GM18511 (cell line): ENCODE data around the gene EME1.

Source experiments
- ATAC-seq: cut with Tn5 transposase; IDR thresholded peaks from one replicate; pipeline ENCODE4 v1.9.1; 2021; ENCODE audit warnings: mild to moderate bottlenecking, moderate library complexity; ENCODE audit not compliant: unreplicated experiment

Gene EME1

DNA sequence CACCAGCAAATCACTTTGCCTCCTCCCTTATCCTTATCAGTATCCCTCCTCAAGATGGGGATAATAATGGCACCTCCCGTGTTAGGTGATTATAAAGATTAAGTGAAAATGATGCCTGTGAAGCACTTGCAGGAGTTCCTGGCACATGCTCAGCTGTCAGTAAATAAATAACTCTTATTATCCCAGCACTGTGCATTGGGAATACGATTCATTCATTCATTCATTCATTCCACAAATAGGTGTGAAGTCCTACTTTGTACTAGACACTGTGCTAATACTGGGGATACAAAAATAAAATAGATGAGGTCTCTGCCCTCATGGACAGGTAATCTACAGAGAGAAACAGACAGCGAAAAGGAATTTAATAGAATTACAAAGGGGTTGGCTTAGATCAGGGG, 25.1 kb upstream of the EME1 start:
- ATAC-seq = no peak

DNA sequence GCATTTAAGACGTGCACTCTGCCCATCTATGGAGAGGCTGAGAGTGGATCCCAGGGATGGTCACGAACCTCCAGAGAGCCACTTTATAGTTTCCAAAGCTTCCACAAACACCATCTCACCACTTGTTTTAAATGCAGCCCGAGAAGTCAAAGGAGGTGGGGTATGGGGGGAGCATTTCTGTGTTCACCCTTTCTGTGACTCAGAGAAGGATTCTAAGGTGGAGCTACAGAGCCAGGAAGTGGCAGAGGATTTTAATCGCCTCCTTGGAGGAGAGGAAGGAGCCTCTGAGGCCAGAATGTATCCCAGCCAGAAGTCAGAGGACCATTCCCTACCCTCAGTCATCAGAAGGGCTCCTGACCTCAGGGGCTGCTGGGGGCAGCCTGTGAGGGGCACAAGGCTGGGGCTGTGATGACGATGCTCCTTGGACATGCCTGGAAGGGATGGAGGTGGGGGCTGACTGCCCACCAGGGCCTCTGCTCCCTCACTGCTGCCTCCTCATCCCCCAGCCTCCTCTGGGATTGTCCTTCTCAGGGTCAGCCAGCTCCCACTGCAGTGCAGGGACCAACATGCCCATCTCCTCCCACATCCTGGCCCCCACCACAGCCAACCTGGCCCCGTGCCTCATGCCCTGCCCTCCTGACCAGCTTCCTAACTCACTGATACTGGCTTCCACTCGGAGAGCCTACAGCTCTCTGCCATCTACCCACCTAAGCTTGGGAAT, 24.3 kb upstream of the EME1 start:
- ATAC-seq = no peak

DNA sequence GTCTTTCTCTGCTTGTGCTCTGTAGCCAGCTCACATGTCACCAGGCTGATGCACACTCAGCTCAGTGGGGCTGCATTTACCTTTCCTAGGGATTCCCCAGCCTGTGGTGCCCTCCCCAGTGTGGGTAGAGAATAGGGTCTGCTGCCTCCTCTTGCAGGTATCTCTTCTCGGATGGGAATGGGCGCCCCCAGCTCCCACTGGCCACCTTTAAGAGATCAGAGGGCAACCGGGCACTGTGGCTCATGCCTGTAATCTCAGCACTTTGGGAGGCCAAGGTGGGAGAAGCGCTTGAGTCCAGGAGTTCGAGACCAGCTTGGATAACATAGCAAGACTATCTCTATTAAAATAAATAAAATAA, 23.8 kb upstream of the EME1 start:
- no peak for ATAC-seq

DNA sequence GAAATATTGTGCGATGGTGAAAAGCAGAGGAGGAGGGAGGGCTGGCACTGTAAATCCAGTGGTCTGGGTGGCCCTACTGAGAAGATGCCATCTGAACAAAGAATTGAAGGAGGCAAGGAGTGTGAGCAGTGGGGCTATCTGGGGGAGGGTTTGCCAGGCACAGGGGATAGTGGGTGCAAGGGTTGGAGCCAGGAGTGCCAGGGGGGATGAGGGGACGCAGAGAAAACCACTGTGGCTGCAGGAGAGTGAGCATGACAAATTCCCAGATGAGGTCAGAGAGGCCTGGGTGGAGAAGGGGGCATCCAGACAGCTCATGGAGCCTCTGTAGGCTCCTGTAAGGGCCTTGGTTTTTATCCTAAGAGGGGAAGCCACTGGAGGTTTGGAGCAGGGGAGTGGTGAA, 22.3 kb upstream of the EME1 start:
- ATAC-seq = no peak

DNA sequence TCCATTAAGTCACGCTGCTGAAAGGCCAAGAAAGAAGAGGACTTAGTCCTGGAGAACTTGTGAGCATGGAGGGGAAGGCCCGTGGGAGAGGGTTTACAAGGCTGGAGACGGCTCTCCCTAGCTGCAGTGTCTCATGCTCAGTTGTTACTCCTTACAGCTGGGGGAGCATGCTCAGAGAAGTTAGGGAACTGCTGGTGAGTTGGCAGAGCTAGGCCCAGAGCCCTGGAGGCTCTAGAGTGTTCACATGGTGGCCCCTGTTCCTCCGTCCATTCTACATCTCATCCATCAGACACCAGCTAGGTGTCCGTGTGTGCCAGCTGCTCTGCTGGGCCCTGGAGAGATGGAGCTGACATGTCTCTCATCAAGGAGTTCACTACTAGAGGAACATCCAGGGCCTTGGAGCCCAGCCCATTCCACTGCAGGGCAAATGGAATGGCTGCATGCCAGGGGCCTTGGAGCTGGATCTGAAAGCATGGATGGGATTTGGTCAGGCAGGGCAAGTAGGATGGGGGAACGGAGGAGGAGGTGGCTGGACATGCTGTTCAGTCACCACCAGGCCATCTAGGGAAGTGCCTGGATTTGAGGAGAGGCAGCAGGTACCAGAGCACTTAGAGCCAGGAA, 20.8 kb upstream of the EME1 start:
- no peak for ATAC-seq

DNA sequence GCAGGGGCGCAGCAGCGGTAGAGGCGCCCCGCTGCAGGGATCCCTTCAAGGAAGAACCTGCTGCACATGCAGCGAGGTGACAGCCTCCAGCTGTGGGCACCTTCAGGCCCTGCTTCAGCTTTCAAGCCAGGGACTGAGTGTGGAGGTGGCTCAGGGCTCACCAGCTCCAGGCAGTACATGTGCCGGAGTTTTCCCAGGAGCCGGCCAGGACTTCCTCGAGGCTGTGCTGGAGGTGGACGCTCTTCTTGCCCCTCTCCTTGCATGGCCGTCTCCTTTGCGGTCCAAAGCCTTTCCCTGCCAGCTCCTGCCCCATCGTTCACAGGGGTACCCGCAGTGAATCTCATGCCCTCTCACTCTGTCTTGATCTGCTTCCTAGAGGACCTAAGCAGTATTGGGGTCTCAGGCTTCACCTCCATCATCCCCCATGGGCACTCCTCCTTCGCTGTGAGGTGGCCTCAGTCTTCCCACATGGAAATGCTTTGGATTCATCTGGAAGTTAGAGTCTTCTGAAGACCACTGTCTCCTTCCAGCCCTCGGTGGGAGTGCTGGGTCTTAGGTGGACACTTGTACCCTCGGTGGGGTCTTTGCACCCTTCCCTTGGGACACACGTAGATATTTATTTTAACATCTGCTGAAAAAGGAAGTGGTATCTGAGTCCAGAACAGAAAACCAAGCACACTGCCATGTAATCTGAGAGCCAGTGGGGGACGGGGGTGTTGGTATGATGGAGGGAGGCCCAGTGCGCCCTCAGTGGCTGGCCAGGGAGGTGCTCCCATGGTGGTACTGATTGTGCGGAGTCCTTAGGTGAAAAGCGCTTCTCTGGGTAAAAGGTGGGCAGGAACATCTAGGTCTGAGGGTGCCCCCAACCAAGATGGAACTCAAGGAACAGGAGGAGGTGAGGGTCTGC, 20.1 kb upstream of the EME1 start:
- ATAC-seq = no peak

DNA sequence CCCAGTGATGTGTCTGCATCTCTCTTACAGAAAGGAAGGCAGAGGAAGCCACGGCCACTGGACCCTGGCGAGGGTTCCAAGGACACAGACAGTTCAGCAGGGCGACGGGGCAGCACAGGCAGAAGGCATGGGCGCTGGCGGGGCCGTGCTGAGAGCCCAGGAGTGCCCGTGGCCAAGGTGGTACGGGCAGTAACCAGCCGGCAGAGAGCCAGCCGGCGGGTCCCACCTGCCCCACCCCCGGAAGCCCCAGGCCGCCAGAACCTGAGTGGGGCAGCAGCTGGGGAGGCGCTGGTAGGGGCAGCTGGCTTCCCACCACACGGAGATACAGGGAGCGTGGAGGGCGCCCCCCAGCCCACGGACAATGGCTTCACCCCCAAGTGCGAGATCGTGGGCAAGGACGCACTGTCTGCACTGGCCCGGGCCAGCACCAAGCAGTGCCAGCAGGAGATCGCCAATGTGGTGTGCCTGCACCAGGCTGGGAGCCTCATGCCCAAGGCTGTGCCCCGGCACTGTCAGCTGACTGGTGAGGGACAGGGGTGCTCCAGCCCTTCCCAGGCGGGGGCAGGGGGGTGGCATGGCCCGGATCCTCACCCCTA, 19.3 kb upstream of the EME1 start:
- ATAC-seq = no peak

DNA sequence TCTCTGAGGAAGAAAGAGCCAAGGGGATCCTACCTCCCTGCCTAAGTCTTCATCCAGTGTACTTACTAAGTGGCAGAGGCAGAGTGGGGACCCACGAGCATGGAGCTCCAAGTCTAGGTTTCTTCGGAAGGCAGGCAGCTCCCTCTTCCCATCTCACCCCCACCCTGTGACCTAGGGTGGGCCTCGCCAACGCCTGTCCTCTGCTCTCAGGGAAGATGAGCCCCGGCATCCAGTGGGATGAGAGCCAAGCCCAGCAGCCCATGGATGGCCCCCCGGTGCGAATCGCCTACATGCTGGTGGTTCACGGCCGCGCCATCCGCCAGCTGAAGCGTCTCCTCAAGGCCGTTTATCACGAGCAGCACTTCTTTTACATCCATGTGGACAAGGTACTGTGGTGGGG, 18.8 kb upstream of the EME1 start:
- ATAC-seq = no peak

DNA sequence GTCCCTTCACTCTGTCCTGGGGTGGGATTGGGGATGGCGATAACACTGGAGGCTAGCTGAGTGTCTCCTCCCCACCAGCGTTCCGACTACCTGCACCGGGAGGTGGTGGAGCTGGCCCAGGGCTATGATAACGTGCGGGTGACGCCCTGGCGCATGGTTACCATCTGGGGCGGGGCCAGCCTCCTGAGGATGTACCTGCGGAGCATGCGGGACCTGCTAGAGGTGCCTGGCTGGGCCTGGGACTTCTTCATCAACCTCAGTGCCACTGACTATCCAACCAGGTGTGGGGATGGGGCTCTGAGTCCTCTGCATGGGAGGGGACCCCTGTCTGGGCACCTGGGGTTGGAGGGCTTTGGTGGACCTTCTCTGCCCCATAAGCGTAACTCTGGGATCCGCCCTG, 18.3 kb upstream of the EME1 start:
- no peak for ATAC-seq

DNA sequence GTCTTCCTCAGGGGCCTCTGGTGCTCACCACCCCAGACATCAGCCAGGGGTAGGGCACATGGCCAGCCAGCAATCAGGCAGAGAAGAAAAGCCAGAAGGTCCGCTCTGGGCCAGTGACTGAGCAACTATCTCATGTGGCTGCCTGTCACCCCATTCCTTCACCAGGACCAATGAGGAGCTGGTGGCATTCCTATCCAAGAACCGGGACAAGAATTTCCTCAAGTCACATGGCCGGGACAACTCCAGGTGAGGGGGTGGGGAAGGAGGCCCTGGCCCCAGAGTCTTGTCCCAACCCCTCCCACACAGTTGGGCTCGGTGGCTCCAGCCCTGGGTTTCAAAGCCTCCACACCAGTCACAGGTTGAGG, 17.7 kb upstream of the EME1 start:
- ATAC-seq = no peak

DNA sequence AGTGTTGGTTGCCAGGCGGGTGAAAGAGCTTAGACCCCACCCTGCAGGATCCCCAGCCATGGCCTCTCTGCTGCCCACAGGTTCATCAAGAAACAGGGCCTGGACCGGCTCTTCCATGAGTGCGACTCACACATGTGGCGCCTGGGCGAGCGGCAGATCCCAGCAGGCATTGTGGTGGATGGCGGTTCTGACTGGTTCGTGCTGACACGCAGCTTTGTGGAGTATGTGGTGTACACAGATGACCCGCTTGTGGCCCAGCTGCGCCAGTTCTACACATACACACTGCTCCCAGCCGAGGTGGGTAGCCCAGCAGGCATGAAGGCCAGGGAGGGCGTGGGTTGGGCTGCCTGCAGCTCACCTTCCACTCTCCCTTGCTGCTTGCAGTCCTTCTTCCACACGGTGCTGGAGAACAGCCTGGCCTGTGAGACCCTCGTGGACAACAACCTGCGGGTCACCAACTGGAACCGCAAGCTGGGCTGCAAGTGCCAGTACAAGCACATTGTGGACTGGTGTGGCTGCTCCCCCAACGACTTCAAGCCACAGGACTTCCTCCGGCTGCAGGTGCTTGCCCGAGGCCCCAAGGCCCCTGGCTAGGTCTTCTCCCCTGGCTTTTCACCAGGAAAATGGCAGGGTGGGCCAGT, 17.2 kb upstream of the EME1 start:
- ATAC-seq = no peak

DNA sequence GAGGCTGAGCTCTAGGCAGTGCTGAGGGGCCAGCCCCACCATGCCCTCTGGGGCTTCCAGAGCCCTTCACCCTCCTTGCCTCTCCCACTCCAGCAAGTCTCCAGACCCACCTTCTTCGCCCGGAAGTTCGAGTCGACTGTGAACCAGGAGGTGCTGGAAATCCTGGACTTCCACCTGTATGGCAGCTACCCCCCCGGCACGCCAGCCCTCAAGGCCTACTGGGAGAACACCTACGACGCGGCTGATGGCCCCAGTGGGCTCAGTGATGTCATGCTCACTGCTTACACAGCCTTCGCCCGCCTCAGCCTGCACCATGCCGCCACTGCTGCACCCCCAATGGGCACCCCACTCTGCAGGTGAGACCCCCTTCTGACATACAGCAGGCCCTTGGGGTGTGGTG, 16.6 kb upstream of the EME1 start:
- no peak for ATAC-seq

DNA sequence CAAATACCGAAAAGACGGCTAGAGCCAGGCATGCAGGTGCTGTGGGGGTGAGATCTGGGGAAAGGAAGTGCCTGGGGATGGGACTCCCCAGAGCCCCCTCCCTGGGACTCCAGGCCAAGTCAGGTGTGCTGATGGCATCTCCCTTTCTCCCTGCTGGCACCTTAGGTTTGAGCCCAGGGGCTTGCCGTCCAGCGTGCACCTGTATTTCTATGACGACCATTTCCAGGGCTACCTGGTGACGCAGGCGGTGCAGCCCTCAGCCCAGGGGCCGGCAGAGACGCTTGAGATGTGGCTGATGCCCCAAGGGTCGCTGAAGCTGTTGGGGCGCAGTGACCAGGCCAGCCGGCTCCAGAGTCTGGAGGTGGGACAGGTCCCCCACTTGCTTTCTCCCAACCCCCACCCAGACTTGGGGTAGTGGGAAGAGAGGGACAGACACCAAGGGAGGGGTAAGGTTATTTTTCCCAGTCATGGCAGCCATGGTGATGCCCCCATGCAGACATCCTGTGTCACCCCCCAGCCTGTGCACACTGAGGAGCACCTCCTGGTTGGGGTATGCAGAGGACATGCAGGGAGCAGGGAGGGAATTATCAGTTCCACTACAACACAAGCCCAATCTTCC, 16.0 kb upstream of the EME1 start:
- ATAC-seq = no peak

DNA sequence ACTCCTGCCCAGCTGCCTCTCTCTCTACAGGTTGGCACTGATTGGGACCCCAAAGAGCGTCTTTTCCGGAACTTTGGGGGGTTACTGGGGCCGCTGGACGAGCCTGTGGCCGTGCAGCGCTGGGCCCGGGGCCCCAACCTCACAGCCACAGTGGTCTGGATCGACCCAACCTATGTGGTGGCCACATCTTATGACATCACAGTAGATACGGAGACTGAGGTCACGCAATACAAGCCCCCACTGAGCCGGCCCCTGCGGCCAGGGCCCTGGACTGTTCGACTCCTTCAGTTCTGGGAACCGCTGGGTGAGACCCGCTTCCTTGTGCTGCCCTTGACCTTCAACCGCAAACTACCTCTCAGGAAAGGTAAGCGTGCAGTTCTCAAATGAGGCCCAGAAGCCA, 14.9 kb upstream of the EME1 start:
- ATAC-seq = no peak

DNA sequence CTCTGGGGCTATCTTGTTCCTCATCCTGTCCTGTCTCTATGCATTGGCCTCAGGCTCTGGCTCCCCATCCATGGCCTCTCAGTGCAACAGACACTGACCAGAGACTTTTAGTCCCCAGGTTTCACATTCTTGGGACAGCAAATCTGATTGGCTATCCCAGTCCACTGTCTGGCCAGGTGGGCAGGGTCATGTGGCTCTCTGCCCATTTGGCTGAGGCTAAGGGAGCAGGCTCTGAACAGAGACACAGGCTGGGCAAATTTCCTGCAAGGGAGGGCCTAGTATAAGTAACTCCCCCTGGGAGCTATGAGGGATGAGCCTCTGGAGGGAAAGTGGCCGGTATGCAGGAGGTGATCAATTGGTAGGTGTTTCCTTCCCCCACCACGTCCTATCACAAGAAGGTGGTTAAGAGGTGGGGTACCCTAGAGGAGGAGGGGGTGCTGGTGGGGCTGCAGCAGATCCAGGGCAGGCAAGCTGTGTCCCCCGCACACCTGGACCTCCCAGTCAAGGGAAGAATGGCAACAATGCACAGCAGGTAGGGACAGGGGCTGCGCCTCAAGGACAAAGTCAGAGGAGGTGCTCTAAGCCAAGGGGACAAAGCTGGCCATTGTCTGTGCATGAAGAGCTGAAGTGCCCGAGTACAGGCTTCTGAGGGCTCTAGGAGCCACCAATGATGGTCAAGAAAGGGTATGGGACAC, 13.9 kb upstream of the EME1 start:
- ATAC-seq = no peak

DNA sequence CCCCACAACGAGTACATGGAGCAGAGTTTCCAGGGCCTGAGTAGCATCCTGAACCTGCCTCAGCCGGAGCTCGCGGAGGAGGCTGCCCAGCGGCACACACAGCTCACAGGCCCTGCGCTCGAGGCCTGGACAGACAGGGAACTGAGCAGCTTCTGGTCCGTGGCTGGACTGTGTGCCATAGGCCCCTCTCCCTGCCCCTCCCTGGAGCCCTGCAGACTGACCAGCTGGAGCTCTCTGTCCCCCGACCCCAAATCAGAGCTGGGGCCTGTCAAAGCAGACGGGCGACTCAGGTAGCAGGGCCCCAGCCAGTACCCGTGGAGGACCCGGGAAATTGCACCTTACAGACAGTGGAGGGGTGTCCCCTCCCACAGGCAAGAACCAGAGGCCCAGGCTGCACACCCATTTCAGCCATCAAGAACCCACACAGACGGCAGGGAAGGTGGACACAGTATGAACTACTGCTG, 13.0 kb upstream of the EME1 start:
- ATAC-seq = no peak

DNA sequence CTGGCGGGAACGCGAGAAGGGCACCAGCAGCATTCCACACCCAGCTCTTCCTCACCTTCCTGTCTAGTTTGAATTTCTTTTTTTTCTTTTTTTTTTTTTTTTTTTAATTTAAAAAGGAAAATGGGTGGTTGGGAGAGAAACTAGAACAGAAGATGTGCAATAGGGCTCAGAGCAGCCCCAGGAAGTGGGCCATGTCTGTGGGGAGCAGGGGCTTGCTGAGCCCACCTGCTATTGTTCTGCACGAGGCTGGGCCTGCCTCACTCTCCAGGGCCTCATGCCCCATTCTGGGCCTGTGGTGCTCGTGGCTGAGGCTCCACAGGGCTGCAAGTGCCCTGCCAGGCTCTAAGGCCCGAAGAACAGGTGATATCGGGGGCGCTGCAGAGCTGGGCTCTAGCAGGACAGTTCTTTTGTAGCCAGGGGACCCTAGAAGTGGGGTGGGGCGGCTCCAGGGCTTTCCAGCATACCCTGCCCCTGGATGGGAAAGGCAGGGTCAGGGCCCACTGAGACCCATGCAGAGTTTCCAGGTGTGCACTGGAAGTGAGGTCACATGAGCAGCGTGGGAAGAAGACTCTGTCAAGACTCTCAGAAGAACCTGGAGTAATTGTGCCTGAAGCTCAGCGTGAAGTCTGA, 12.4 kb upstream of the EME1 start:
- no peak for ATAC-seq

DNA sequence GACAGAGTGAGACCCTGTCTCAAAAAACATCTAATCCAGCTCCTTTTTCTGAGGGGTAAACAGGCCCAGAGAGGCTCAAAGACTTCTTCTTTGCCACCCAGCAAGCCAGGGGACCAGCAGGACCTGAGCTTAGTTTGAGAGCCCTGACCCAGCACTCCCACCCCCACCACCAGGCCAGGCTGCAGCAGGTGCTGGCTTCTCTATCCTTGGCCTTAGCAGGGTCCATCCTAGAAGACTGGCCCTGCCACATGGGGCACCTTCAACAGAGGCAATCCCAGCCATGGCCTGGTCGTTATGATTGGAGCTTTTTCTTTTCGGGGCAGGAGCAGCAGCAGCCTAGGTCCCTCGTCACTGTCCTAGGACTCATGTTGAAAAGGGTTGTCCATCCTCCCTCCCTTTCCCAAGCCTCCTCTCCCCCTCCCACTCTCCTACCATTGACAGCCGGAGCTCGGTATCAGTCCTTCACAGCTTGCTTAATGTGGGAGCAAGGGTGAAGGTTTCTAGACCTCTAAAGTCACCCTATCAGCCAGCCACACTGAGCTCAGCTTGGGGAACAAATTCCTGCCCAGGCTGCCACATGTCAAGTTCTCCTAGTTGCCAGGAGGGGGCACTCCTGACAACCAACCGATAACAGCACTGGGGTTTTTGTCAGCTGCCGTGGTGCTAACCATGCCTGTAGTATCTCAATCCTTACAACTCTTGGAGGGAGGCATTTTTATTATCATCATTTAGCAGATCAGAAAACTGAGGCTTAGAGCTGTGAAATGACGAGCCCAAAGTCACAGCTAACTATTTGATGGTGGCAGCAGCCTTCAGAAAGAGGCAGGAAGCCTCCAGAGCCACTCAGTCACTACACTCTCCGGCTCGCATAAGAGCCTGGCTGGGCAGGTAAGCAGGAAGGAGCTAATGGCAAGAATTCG, 11.2 kb upstream of the EME1 start:
- no peak for ATAC-seq

DNA sequence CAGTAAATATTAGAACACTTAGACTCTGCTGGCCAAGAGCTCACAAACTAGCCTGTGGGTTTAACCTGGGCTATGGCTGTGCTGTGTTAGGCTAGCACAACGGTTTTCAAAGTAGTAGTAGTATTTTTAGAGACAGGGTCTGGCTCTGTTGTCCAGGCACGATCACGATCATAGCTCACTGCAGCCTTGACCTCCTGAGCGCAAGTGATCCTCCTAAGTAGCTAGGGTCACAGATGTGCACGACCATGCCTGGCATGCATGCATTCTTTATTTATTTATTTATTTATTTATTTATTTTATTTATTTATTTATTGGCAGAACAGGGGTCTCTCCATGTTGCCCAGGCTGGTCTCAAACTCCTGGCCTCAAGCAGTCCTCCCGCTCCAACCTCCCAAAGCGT, 10.4 kb upstream of the EME1 start:
- no peak for ATAC-seq
